GM12873 (cell line): ENCODE results near the gene DCD.

Experiments used
- CTCF ChIP-seq: IDR thresholded peaks from 2 replicates; pipeline ENCODE4 v1.5.1; 2012; ENCODE audit warnings: low read depth, mild to moderate bottlenecking, moderate library complexity, low read length, control low read depth; ENCODE audit not compliant: insufficient read depth; ENCODE audit errors: missing control alignments

DCD gene

GRCh38 chr12:54662026-54662425, 13.9 kb upstream of the DCD start:
- no peak for TF ChIP-seq CTCF

GRCh38 chr12:54661048-54661447, 12.9 kb upstream of the DCD start:
- no peak for TF ChIP-seq CTCF

GRCh38 chr12:54660320-54660962, 12.3 kb upstream of the DCD start:
- no peak for TF ChIP-seq CTCF

- TF ChIP-seq CTCF, result peak; percentile 87
Measured at GRCh38 chr12:54658306-54659264, 10.4 kb upstream of the DCD start.

GRCh38 chr12:54657105-54657607, 9.0 kb upstream of the DCD start:
- no peak for TF ChIP-seq CTCF

GRCh38 chr12:54654926-54655325, 6.8 kb upstream of the DCD start:
- no peak for TF ChIP-seq CTCF

- TF ChIP-seq CTCF, result no peak
Measured at GRCh38 chr12:54653025-54653424, 4.9 kb upstream of the DCD start.
